SK-N-DZ (cell line): ENCODE data around the gene EIF1. TPM values are rescaled to one million over a fixed set of nuclear protein-coding genes. Genes with fewer than 3 reads are reported as not detected.
"Not testable (repeated sequence)": the region's sequence is repeated elsewhere in the genome, so short reads cannot be mapped to it uniquely, and the experiment has no call there.

Experiments
- DNase-seq: peaks from one replicate; pipeline ENCODE4 v3.0.0-alpha.2; 2015; ENCODE audit warnings: low spot score
- polyA plus RNA-seq, 2 experiments: library from polyadenylated mRNA; depleted of rRNA; stranded (reverse); fragments of >200 nt; gene quantifications; 2 replicates each; pipeline ENCODE4 v1.2.3, GENCODE V29; 2014

Gene EIF1
- polyA plus RNA-seq (2014; cell fraction: cytosol; rRNA removed), result 85.8 and 129 TPM in 2 replicates
- 194 and 234 TPM in 2 replicates for polyA plus RNA-seq (2014; cell fraction: nucleus; rRNA removed)

GRCh38 chr17:41688641-41689496, at the start of gene EIF1:
TSS of gene EIF1 (plus strand) at chr17:41688885. CDS start at chr17:41689039, 154 bp downstream.
- peak; percentile 99 for DNase-seq

- DNase-seq, result no peak
Measured at GRCh38 chr17:41638941-41639340, 49.7 kb upstream of the EIF1 start.

GRCh38 chr17:41639492-41640473, 48.9 kb upstream of the EIF1 start:
- no peak for DNase-seq

- DNase-seq, result not testable (repeated sequence)
Measured at GRCh38 chr17:41640596-41640995, 48.1 kb upstream of the EIF1 start.

GRCh38 chr17:41642252-41643156, 46.2 kb upstream of the EIF1 start:
- no peak for DNase-seq

GRCh38 chr17:41647038-41647813, 41.5 kb upstream of the EIF1 start:
- DNase-seq, result peak; percentile 82

- DNase-seq, result peak; percentile 87
Measured at GRCh38 chr17:41647940-41648410, 40.7 kb upstream of the EIF1 start.

GRCh38 chr17:41648411-41649195, 40.1 kb upstream of the EIF1 start:
- peak; percentile 82 for DNase-seq

GRCh38 chr17:41649923-41650519, 38.7 kb upstream of the EIF1 start:
- no peak for DNase-seq

GRCh38 chr17:41650794-41651624, 37.7 kb upstream of the EIF1 start:
- no peak for DNase-seq

GRCh38 chr17:41651625-41652460, 36.8 kb upstream of the EIF1 start:
- DNase-seq, result no peak

- no peak for DNase-seq
Measured at GRCh38 chr17:41652461-41652970, 36.2 kb upstream of the EIF1 start.

- no peak for DNase-seq
Measured at GRCh38 chr17:41653421-41653820, 35.3 kb upstream of the EIF1 start.

- DNase-seq, result no peak
Measured at GRCh38 chr17:41653892-41654677, 34.6 kb upstream of the EIF1 start.

- no peak for DNase-seq
Measured at GRCh38 chr17:41654678-41655607, 33.7 kb upstream of the EIF1 start.
